Ishikawa (cell line): ENCODE results near the gene GMPPA.

Experiments used
- CEBPB ChIP-seq: IDR thresholded peaks from 2 replicates; pipeline ENCODE4 v1.6.1; 2012
- CREB1 ChIP-seq: IDR thresholded peaks from 2 replicates; pipeline ENCODE4 v1.6.1; 2012; ENCODE audit warnings: low read depth
- EGR1 ChIP-seq: IDR thresholded peaks from 2 replicates; pipeline ENCODE4 v1.6.1; 2012
- EP300 ChIP-seq: IDR thresholded peaks from 2 replicates; pipeline ENCODE4 v1.6.1; 2012; ENCODE audit warnings: borderline replicate concordance
- FOXM1 ChIP-seq: IDR thresholded peaks from 2 replicates; pipeline ENCODE4 v1.6.1; 2012; ENCODE audit warnings: low read depth, borderline replicate concordance
- NFIC ChIP-seq: IDR thresholded peaks from 2 replicates; pipeline ENCODE4 v1.6.1; 2012
- RAD21 ChIP-seq: IDR thresholded peaks from 2 replicates; pipeline ENCODE4 v1.6.1; 2012; ENCODE audit warnings: low read depth
- TAF1 ChIP-seq: IDR thresholded peaks from 2 replicates; pipeline ENCODE4 v1.6.1; 2012; ENCODE audit warnings: low read depth, mild to moderate bottlenecking
- TCF12 ChIP-seq: IDR thresholded peaks from 2 replicates; pipeline ENCODE4 v1.6.1; 2012; ENCODE audit warnings: low read depth
- TEAD4 ChIP-seq: IDR thresholded peaks from 2 replicates; pipeline ENCODE4 v1.6.1; 2012
- YY1 ChIP-seq: IDR thresholded peaks from 2 replicates; pipeline ENCODE4 v1.6.1; 2012; ENCODE audit warnings: low read depth
- ZBTB7A ChIP-seq: IDR thresholded peaks from 2 replicates; pipeline ENCODE4 v1.6.1; 2012; ENCODE audit warnings: low read depth
- TF ChIP-seq, protein P1 (sequence below): IDR thresholded peaks from 2 replicates; pipeline ENCODE4 v1.6.1; 2012; ENCODE audit warnings: low read depth, mild to moderate bottlenecking
- TF ChIP-seq, protein P2 (sequence below): IDR thresholded peaks from 2 replicates; pipeline ENCODE4 v1.6.1; 2012
- TF ChIP-seq, protein P3 (sequence below): IDR thresholded peaks from 2 replicates; pipeline ENCODE4 v1.6.1; 2012

Gene GMPPA

DNA sequence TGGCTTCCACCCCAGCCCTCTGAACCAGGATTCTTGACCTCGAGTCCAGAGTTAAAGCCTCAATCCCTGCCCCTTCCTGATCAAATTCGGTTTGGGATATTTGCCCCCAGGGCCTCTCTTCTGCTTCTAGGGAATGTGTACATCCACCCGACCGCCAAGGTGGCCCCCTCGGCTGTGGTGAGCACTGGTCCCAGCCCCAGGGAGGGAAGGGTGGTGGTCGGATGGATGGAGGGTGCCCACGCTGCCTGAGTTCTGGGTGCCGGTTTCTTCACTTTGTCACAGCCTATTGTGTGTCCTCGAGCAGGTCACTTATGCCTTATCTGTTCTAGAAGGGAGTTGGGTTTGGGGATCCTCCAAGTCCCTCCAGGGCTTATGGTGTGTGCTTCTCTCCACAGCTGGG is 6.9 kb downstream of the GMPPA start:
- TF ChIP-seq CEBPB, result no peak
- TF ChIP-seq EP300, result no peak
- TF ChIP-seq TEAD4, result no peak
- TF ChIP-seq, protein P1, sequence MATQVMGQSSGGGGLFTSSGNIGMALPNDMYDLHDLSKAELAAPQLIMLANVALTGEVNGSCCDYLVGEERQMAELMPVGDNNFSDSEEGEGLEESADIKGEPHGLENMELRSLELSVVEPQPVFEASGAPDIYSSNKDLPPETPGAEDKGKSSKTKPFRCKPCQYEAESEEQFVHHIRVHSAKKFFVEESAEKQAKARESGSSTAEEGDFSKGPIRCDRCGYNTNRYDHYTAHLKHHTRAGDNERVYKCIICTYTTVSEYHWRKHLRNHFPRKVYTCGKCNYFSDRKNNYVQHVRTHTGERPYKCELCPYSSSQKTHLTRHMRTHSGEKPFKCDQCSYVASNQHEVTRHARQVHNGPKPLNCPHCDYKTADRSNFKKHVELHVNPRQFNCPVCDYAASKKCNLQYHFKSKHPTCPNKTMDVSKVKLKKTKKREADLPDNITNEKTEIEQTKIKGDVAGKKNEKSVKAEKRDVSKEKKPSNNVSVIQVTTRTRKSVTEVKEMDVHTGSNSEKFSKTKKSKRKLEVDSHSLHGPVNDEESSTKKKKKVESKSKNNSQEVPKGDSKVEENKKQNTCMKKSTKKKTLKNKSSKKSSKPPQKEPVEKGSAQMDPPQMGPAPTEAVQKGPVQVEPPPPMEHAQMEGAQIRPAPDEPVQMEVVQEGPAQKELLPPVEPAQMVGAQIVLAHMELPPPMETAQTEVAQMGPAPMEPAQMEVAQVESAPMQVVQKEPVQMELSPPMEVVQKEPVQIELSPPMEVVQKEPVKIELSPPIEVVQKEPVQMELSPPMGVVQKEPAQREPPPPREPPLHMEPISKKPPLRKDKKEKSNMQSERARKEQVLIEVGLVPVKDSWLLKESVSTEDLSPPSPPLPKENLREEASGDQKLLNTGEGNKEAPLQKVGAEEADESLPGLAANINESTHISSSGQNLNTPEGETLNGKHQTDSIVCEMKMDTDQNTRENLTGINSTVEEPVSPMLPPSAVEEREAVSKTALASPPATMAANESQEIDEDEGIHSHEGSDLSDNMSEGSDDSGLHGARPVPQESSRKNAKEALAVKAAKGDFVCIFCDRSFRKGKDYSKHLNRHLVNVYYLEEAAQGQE, result no peak
- TF ChIP-seq EGR1, result no peak
- TF ChIP-seq, protein P2, sequence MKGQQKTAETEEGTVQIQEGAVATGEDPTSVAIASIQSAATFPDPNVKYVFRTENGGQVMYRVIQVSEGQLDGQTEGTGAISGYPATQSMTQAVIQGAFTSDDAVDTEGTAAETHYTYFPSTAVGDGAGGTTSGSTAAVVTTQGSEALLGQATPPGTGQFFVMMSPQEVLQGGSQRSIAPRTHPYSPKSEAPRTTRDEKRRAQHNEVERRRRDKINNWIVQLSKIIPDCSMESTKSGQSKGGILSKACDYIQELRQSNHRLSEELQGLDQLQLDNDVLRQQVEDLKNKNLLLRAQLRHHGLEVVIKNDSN, result no peak
- TF ChIP-seq NFIC, result no peak
- no peak for TF ChIP-seq TAF1
- TF ChIP-seq ZBTB7A, result no peak
- no peak for TF ChIP-seq FOXM1

- TF ChIP-seq ZBTB7A (no peak), TCF12 (no peak), CEBPB (no peak), NFIC (no peak), TAF1 (no peak), CREB1 (no peak), TEAD4 (no peak), FOXM1 (no peak), RAD21 (no peak), EGR1 (no peak), YY1 (no peak), EP300 (no peak)
- TF ChIP-seq, protein P2, result no peak
- TF ChIP-seq, protein P1, result no peak
- TF ChIP-seq, protein P3, sequence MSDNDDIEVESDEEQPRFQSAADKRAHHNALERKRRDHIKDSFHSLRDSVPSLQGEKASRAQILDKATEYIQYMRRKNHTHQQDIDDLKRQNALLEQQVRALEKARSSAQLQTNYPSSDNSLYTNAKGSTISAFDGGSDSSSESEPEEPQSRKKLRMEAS, result no peak
Measured at GRCh38 chr2:219506153-219506801, 7.6 kb downstream of the GMPPA start.

GRCh38 chr2:219506802-219507526 is 8.3 kb downstream of the GMPPA start:
- TF ChIP-seq, protein P2, result no peak
- TF ChIP-seq, protein P3, result no peak
- no peak for TF ChIP-seq EGR1
- no peak for TF ChIP-seq NFIC
- TF ChIP-seq EP300, result no peak

DNA sequence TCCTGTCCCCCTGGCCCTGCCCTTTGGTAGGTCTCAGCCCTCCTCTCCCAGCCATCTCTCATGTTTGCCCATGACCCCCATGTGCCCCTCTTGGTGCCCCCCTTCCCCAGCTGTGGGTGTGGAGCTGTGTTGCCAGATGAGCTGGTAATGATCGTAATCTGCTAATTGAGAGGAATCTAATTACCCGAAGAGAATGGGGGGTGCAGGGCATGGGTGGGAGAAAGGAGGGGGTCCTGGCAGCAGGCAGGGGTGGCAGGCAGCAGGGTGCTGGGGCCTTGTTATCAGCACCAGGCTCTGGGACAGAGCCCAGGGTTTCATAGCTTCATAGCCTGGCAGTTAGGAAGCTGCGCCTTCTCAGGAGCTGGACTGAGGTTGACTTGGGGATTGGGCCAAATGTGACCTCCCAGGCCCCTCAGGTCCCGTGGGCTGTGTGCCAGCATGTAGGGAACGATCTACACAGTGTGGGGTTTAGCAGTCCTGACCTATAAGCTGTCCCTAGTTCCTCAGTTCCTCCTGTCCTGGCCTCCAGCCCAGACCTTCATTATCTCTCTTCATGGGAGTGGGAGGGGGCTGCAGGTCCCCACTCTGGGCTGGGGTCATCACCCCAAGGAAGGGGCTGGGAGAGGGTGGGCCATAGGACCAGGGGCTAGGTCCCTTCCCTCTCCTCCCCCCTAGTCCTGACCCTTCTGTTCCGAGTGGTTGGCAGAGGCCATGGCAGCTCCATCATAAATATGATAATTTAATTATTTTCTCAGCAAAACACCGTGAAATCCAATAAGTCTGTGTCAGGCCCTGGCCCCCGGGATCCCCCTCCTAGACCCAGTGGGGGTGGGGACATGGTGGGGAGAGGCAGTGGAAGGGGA is 9.1 kb downstream of the GMPPA start:
- TF ChIP-seq TCF12, result no peak
- TF ChIP-seq EP300, result no peak
- TF ChIP-seq ZBTB7A, result no peak
- no peak for TF ChIP-seq CREB1
- no peak for TF ChIP-seq TEAD4
- no peak for TF ChIP-seq TAF1
- TF ChIP-seq, protein P1, result peak; percentile 62
